ENCODE data around the gene EHF.
A peak's percentile ranks its signal among the peaks of the same experiment; 100 is the strongest.
"Not testable (repeated sequence)": the region's sequence is repeated elsewhere in the genome, so short reads cannot be mapped to it uniquely, and the experiment has no call there.

Gene EHF

GRCh38 chr11:34620820-34621792 is at the start of gene EHF:
EHF (plus strand) TSS chr11:34621093; CDS start chr11:34642631, 21,538 bp downstream.
- peak; percentile 85 for DNase-seq

- no peak for DNase-seq
These were observed 47.4 kb upstream of the EHF start for GRCh38 chr11:34573537-34573936.

DNA sequence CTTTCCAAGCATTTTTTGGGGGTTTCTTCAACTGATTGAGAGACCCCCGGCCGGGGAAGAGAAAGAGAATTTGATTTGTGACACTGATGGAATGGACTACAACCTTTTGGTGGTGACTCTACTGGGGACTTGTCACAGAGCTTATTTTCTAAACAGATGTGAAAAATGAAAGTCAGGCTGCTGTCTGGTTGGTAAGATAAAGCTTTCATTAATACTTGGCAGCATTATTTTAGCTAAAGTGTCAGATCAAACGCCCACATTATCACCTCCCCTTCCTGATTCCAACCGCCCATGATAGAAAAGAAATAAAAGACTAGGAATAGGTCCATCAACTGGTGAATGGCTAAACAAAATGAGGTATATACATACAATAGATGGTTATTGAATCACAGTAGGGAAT is 45.6 kb upstream of the EHF start:
- no peak for DNase-seq

- no peak for DNase-seq
These were observed 45.2 kb upstream of the EHF start for GRCh38 chr11:34575671-34576070.

- DNase-seq, result no peak
These were observed 44.6 kb upstream of the EHF start for GRCh38 chr11:34576331-34576730.

DNA sequence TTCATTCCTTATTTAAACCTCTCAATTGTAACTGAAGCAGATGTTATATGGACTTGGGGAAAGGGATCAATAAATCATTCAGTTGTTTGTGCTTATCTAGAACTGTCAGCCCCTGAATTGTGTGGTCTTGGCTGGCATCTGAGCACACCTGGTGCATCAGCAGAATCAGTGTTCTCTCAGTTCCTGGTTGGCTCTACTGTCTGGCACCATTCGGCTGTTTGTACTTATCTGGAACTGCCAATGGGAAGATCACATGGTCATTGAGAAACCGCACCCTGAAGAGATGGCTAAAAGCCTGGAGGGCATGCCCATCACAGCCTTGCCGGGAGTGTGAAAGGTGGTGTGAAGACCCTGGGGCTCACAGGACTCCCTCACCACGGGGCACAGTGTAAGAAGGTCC is 37.1 kb upstream of the EHF start:
- DNase-seq, result no peak

GRCh38 chr11:34585304-34585734 is 35.6 kb upstream of the EHF start:
- no peak for DNase-seq

GRCh38 chr11:34585735-34586487 is 35.0 kb upstream of the EHF start:
- DNase-seq, result peak; percentile 29

DNA sequence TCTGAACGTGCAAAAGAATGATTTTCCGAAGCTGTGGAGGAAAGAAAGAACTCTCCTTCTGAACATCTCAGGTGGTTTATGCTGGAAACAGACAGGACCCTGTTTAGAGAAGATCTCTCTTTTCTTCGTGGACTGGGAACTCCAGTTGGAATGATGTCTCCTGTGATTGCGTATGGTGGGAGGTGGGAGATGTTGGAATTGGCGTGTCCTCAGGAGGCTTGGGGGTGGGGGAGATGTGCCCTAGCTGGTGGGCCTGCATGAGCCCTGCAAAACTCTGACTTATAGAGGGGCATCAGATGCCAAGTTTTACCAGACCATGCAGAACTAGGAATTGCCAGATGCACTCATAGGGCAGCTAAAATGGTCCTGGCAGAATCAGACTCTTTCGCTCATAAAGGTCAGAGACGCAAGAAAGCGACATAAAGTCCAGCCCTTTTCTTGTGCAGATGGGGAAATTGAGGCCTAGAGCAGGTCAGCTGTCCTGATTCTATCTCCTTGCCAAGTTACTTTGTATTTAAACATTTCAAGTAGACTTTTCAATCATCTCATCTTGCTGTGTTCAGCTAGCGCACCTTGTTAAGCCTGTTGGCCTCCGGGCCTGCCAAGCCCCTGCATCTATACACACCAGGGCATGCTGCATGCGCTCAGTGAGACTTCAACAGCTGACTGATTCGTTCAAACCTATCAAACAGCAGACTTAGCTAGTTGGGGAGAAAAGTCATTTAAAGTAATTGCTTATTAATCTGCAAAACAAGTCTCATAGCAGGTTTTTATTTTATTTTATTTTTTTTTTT is 34.2 kb upstream of the EHF start:
- no peak for DNase-seq

- DNase-seq, result no peak
These were observed 33.6 kb upstream of the EHF start for GRCh38 chr11:34587282-34587677.

GRCh38 chr11:34588023-34588422 is 32.9 kb upstream of the EHF start:
- DNase-seq, result no peak

DNA sequence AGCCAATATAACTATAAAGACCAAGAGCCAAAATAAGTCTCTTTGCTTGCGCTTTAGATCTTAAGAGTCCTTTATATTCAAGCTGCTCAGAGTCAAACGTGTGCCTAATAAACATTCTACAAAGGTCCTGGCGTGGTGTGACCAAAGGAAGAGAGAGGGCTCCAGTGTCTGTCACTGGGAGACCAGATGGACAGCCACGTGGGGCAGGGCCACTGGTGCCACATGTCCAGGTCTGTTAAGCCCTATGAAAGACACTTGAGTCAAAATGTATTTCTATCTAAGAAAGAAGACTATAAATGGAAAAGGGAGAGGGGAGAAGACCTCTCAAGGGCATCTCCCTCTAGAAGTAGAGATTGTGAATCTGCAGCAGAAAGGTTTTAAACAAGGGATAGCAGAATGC is 32.2 kb upstream of the EHF start:
- no peak for DNase-seq

- not testable (repeated sequence) for DNase-seq
These were observed 31.7 kb upstream of the EHF start for GRCh38 chr11:34589177-34589576.

- DNase-seq, result no peak
These were observed 27.8 kb upstream of the EHF start for GRCh38 chr11:34593085-34593484.

DNA sequence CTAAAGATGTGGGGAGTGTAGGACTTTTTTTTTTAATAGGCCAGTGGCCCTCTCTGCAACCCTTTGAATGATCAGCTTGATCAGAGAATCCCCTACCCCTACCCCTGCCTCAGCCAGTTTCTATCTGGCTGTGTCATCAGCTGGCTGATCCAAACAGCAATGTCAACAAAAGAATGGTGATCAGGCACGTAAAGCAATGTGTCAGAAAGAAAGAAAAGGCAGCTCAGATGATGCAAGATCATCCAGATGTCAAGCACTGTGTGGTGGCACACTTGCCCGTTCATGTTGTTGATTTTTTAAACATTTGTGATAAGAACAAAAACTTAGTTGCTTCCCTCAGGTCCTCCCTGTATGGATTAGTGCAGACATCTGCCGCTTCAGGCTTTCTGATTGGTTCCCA is 26.3 kb upstream of the EHF start:
- DNase-seq, result no peak

DNA sequence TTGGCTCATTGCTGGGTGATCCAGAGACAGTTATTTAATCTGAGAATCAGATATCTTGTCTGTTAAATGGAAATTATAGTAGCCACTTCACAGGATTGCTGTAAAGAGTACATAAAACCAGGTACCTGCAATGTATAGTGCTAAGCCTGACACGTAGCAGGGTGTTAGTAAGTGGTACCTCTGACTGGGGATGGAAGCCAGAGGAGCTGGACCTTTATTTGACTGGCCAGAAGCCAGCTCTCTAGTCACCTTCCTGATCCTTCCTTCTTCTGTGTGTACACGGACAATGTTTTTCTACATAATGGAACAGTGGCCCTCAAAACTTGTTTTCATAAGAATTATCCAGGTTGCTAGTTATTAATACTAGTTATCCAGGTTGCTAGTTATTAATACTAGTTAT is 25.5 kb upstream of the EHF start:
- no peak for DNase-seq

GRCh38 chr11:34595960-34596644 is 24.8 kb upstream of the EHF start:
- peak; percentile 64 for DNase-seq

GRCh38 chr11:34599406-34599945 is 21.4 kb upstream of the EHF start:
- DNase-seq, result no peak

DNA sequence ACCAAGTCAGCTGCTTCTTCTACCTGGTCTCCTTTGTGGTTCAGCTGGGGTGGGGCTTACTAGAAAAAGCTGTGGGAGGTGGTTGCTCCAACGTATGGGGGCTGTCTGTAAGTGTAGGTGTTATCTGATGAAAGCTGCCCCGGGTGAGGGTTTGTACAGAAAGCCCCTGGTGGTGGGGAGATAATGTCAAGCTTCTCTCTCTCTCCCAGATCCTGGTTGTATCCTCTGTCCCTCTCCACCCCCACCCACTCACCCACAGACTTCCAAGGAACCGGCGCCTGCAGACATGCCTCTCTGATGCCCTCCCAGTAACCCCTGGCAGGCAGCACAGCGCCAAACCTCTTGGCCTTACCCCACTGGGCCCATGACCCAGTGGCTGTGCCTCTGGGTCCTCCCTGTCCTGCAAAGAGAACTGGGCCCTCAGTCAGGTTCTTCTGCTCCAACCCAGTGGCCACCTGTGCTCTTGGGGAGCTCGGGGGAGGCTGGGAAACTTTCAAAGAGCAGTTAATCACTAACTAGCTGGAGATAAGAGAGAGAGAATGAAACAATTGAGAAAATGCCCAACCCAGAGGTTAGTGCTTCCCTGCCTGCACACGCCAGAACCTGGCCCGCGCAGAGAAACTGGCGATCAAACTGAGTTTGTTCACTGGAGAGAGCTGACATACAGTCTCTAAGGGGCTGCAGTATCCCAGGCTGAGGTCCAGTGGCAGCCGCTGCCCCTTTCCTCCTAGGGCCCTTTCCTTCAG is 20.4 kb upstream of the EHF start:
- no peak for DNase-seq

- no peak for DNase-seq
These were observed 19.8 kb upstream of the EHF start for GRCh38 chr11:34601085-34601444.

- DNase-seq, result no peak
These were observed 19.3 kb upstream of the EHF start for GRCh38 chr11:34601609-34602008.

GRCh38 chr11:34602245-34602644 is 18.6 kb upstream of the EHF start:
- DNase-seq, result no peak
